ENCODE results near the gene CUEDC1.

GRCh38 chr17:57918017-57918895 lies 37.0 kb downstream of the CUEDC1 start:
- TF ChIP-seq, protein P1, sequence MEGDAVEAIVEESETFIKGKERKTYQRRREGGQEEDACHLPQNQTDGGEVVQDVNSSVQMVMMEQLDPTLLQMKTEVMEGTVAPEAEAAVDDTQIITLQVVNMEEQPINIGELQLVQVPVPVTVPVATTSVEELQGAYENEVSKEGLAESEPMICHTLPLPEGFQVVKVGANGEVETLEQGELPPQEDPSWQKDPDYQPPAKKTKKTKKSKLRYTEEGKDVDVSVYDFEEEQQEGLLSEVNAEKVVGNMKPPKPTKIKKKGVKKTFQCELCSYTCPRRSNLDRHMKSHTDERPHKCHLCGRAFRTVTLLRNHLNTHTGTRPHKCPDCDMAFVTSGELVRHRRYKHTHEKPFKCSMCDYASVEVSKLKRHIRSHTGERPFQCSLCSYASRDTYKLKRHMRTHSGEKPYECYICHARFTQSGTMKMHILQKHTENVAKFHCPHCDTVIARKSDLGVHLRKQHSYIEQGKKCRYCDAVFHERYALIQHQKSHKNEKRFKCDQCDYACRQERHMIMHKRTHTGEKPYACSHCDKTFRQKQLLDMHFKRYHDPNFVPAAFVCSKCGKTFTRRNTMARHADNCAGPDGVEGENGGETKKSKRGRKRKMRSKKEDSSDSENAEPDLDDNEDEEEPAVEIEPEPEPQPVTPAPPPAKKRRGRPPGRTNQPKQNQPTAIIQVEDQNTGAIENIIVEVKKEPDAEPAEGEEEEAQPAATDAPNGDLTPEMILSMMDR (IDR thresholded peaks at IDR 0.05; ENCODE audit: borderline replicate concordance, extremely low read depth, low read length, poor library complexity, severe bottlenecking), result no peak
- no peak for TF ChIP-seq EZH2 (IDR thresholded peaks at IDR 0.05; ENCODE audit: borderline replicate concordance, low read depth, low read length, severe bottlenecking)

Data from DND-41 (cell line).